HS-5 (cell line): ENCODE measurements around the gene ASAP2.

Source experiments
- DNase-seq: peaks from one replicate; pipeline ENCODE4 v3.0.0-alpha.2; 2012; ENCODE audit warnings: low read depth

The ASAP2 gene

GRCh38 chr2:9430316-9431293 lies 224.0 kb downstream of the ASAP2 start:
- DNase-seq = no peak

GRCh38 chr2:9434489-9434888 lies 227.9 kb downstream of the ASAP2 start:
- no peak for DNase-seq

- no peak for DNase-seq
These were observed 232.9 kb downstream of the ASAP2 start for GRCh38 chr2:9439536-9439935.

- peak; percentile 82 for DNase-seq
These were observed 233.6 kb downstream of the ASAP2 start for GRCh38 chr2:9440058-9440727.

GRCh38 chr2:9441556-9441955 lies 234.9 kb downstream of the ASAP2 start:
- no peak for DNase-seq

GRCh38 chr2:9443526-9443925 lies 236.9 kb downstream of the ASAP2 start:
- DNase-seq = no peak

- DNase-seq = no peak
These were observed 238.5 kb downstream of the ASAP2 start for GRCh38 chr2:9445089-9445488.

GRCh38 chr2:9451231-9451630 lies 244.6 kb downstream of the ASAP2 start:
- DNase-seq = no peak
